ENCODE data around the gene IGFL1.

DNA sequence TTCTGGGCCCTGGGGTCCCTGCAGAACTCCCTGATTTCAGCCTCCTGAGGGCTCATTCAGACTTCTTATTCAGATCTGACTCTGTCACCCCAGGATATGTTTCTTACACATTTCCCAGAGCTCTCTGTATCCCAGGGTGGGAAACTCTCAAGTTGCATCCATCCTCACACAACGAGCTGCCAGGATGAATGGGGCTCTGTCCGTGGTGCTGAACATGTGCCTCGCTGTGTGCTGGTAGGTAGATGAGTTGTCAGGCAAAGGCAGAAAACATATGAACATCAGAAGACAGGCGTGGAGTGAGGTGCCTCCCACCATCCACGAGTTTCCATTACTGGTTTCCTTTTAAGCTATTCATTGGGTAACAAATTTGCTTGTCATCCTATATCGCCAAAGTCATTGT lies 11.4 kb upstream of the IGFL1 start:
- TF ChIP-seq CTCF (conservative IDR thresholded peaks at IDR 0.05; ENCODE audit: low read length) (no peak), EZH2phosphoT487 (IDR thresholded peaks at IDR 0.05; ENCODE audit: borderline replicate concordance) (no peak)
